NCI-H345 treated with DMSO at 0.1 percent for 48 hours (cell line): ENCODE measurements around the gene SERINC5.
"Not testable (repeated sequence)": the region's sequence is repeated elsewhere in the genome, so short reads cannot be mapped to it uniquely, and the experiment has no call there.

Experiments
- DNase-seq: peaks from one replicate; lab custom pipeline; 2025; ENCODE audit not compliant: unreplicated experiment; lab: John Stamatoyannopoulos, UW

Gene SERINC5

GRCh38 chr5:80181618-80182211, 74.1 kb downstream of the SERINC5 start:
- DNase-seq: no peak

GRCh38 chr5:80177236-80177635, 78.6 kb downstream of the SERINC5 start:
- no peak for DNase-seq

DNA sequence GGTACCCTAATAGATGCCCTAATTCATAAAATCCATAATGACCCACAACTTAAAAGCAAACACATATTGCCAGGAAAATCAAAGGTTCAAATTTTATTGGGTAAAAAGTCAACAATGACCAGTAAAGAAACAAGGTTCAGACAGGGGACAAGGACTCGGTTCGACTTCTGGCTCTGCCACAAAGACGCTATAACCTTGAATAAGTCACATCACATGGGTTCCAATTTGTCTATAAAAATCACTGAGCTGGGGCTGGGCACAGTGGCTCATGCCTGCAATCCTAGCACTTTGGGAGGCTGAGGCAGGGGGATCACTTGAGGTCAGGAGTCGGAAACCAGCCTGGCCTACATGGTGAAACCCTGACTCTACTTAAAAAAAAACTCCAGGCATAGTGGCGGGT, 80.5 kb downstream of the SERINC5 start:
- DNase-seq: no peak

GRCh38 chr5:80174790-80175189, 81.1 kb downstream of the SERINC5 start:
- DNase-seq: no peak

GRCh38 chr5:80172067-80172695, 83.7 kb downstream of the SERINC5 start:
- no peak for DNase-seq

GRCh38 chr5:80170117-80170535, 85.7 kb downstream of the SERINC5 start:
- no peak for DNase-seq

- no peak for DNase-seq
These were observed 87.3 kb downstream of the SERINC5 start for GRCh38 chr5:80168388-80169028.

- DNase-seq: no peak
These were observed 90.4 kb downstream of the SERINC5 start for GRCh38 chr5:80165452-80165851.

DNA sequence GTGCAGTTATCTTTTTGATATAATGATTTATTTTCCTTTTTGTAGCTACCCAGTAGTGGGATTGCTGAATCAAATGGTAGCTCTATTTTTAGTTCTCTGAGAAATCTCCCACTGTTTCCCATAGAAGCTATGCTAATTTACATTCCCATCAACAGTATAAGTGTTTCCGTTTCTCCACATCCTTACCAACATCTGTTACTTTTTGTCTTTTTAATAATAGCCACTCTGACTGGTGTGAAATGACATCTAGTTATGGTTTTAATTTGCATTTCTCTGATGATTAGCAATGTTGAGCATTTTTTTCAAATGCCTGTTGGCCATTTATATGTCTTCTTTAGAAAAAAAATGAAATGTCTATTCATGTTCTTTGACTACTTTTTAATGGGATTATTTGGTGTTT, 94.7 kb downstream of the SERINC5 start:
- no peak for DNase-seq

- no peak for DNase-seq
These were observed 95.6 kb downstream of the SERINC5 start for GRCh38 chr5:80160242-80160641.

- no peak for DNase-seq
These were observed 96.6 kb downstream of the SERINC5 start for GRCh38 chr5:80159133-80159815.

GRCh38 chr5:80156156-80156555, 99.7 kb downstream of the SERINC5 start:
- no peak for DNase-seq

- DNase-seq: no peak
These were observed 101.1 kb downstream of the SERINC5 start for GRCh38 chr5:80154749-80155148.

DNA sequence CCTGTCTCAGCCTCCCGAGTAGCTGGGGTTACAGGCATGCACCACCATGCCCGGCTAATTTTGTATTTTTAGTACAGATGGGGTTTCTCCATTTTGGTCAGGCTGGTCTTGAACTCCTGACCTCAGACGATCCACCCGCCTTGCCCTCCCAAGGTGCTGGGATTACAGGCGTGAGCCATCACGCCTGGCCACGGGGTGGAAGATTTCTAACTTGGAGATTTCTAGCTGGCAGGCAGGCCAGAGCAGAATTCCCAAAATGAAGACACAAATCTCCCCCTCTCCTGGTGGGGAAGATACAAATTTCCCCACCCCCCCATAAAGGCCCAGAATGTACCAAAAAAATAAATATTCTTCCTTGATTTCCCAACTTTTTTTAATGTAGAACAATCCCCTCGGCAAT, 101.6 kb downstream of the SERINC5 start:
- DNase-seq: not testable (repeated sequence)

DNA sequence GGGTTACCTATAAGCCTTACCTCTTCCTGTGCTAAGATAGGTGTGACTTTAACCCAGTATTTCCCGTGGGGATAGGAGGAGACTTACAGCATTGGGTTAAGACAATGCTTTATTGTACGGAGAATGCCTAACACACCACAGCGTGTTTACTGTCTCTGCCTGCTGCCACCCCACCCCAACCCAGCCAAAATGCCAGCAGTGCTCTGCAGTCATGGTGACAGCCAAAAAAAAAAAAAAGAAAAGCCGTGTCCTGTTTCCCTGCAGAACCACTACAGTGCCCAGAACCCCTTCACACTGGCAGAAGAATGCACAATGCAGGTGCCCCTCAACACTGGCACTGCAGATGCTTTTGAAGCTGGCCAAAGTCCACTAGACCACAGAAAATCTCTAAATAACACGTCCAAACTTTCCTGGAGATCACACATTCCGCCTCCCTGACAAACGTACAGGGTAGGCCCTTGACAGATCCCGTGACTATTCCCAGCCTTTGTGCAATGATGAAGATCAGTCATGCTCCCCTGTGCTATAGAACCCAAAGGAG, 102.2 kb downstream of the SERINC5 start:
- no peak for DNase-seq

DNA sequence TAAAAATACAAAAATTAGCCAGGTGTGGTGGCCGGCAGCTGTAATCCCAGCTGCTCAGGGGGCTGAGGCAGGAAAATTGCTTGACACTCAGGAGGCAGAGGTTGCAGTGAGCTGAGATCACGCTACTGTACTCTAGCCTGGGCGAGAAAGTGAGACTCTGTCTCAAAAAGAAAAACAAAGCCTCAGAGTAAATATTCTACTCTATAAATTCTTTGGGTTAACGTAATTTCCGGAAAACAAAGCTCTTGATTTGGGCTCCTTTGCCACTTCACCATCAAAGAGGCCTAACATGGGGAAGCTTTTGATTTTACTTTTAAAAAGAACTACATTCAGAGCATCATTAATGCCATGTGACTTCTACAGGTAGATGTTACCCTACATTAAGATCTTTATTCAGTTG, 103.1 kb downstream of the SERINC5 start:
- DNase-seq: no peak

- DNase-seq: no peak
These were observed 104.0 kb downstream of the SERINC5 start for GRCh38 chr5:80151890-80152289.

DNA sequence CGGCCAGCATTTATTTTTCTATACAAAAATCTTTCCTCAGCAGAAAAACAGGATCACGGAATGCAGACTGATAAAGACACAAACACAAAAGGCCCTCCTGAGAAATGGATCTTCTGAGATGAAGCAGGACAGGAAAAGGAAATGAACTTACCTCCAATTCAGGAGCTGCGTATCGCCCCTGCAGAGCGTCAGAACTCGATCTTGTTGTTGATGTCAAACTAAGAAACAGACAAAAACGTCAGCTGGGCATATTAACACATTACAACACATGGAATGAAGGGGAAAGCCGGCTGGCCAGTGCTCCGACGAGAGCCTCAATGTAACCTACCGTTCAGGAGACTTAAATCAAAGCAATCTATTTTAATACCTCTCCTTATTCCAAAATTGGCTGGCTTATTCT, 105.1 kb downstream of the SERINC5 start:
- DNase-seq: no peak

DNA sequence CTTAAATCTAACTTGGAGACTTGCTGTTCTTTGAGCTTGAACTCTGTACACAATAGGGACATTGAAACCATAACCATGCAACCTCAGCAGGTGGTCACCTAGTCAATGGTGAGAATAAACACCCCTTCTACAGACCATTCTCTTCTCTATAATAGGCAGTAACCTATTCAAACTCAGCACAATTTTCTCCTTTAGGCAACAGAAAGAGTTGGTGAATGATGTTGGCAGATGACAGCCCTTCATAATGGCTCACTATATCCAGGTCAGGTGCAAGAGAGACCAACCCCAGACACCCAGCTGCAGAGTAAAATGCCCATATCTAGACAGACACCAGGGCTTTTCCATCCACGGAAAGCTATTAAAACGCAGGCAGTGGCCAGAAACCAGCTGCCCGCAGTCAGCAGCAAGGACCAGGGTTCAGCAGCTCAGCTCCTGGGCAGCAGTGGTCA, 106.7 kb downstream of the SERINC5 start:
- DNase-seq: peak; percentile 84

DNA sequence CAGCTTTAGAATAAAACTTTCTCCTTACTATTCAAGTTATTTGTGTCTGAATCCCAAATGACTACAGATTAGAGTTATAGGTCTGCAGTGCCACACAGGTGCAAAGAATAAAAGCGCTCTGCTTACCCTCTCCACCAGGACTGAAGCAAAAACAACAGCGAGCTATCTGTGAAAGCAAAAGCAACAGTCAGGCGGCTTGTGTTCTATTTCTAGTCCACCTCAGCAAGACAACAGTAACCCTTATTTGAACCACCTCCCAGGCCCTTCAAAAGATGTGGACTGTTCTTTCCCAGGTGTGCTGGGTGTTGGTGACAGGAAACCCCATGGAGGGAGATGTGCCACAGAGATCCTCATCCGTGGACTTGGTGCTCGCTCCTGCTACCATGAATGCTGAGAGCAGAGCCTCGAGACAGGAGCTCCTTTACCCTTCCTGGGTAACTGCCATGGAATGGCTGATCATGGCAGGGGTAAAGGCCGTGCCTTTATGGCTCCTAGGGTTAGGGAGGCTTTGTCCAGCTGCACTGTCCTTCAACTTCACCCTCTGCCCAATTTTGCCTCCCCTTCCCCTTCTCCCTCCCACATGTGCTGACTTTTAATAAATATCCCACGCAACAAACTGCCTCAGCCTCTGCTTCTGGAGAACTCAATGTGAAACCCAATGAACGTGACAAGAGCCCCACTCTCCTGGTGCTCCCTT, 108.6 kb downstream of the SERINC5 start:
- DNase-seq: no peak

DNA sequence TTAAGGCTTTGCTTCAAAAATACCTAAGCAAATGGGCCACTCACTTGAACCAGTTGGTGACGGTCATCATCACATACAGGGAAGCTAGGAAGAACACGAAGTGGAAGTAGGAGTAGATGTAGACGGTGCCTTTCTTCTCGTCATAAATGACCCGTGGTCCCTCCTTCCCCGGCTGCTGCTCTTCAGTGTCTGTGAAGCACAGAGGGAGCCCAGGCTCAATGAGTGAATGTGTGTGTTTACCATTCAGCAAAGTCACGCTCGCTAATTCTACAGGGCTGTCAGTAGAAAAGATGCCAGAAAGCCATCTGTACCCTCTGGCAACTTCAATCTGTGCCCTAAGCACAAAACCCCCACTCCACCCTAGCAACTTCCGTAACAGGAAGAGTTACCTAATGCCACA, 109.8 kb downstream of the SERINC5 start:
- DNase-seq: peak; percentile 62
